HEK293 (cell line): ENCODE data around the gene STX4.

ENCODE experiments used
- ATF2 ChIP-seq: fragments of 450-650 bp; formaldehyde crosslinking; IDR thresholded peaks from 2 replicates; pipeline ENCODE4 v1.5.1; 2016; ENCODE audit warnings: missing biosample characterization, missing genetic modification characterization, low read depth
- BCL11B ChIP-seq: fragments of 450-650 bp; formaldehyde crosslinking; IDR thresholded peaks from 2 replicates; pipeline ENCODE4 v1.5.1; 2016; ENCODE audit warnings: low read depth, missing biosample characterization, missing genetic modification characterization
- EGR2 ChIP-seq: fragments of 450-650 bp; formaldehyde crosslinking; IDR thresholded peaks from 2 replicates; pipeline ENCODE4 v1.5.1; 2016; ENCODE audit warnings: low read depth, missing biosample characterization, missing genetic modification characterization
- HOXC10 ChIP-seq: sonication (generic); formaldehyde crosslinking; IDR thresholded peaks from 2 replicates; pipeline ENCODE4 v1.8.1; 2023; ENCODE audit warnings: mild to moderate bottlenecking, missing genetic modification reagents
- KLF17 ChIP-seq: fragments of 450-650 bp; formaldehyde crosslinking; IDR thresholded peaks from 2 replicates; pipeline ENCODE4 v1.5.1; 2016; ENCODE audit warnings: missing biosample characterization, missing genetic modification characterization
- KLF8 ChIP-seq: fragments of 450-650 bp; formaldehyde crosslinking; IDR thresholded peaks from 2 replicates; pipeline ENCODE4 v1.5.1; 2016; ENCODE audit warnings: missing biosample characterization, missing genetic modification characterization
- SCRT2 ChIP-seq: fragments of 450-650 bp; formaldehyde crosslinking; IDR thresholded peaks from 2 replicates; pipeline ENCODE4 v1.5.1; 2016; ENCODE audit warnings: missing biosample characterization, missing genetic modification characterization
- SP2 ChIP-seq: fragments of 450-650 bp; formaldehyde crosslinking; IDR thresholded peaks from 2 replicates; pipeline ENCODE4 v1.5.1; 2016; ENCODE audit warnings: missing biosample characterization, missing genetic modification characterization
- YY2 ChIP-seq: fragments of 450-650 bp; formaldehyde crosslinking; IDR thresholded peaks from 2 replicates; pipeline ENCODE4 v1.5.1; 2016; ENCODE audit warnings: missing biosample characterization, missing genetic modification characterization
- ZBTB21 ChIP-seq: fragments of 450-650 bp; formaldehyde crosslinking; IDR thresholded peaks from 2 replicates; pipeline ENCODE4 v1.5.1; 2017; ENCODE audit warnings: missing biosample characterization, missing genetic modification characterization
- ZBTB26 ChIP-seq: fragments of 450-650 bp; formaldehyde crosslinking; optimal IDR thresholded peaks from 2 replicates; pipeline ENCODE3; 2016; ENCODE audit warnings: missing biosample characterization, mild to moderate bottlenecking, missing genetic modification characterization
- ZBTB7A ChIP-seq: fragments of 450-650 bp; formaldehyde crosslinking; IDR thresholded peaks from 2 replicates; pipeline ENCODE4 v1.5.1; 2016; ENCODE audit warnings: low read depth, missing biosample characterization, missing genetic modification characterization
- ZBTB8A ChIP-seq: fragments of 450-650 bp; formaldehyde crosslinking; IDR thresholded peaks from 2 replicates; pipeline ENCODE4 v1.5.1; 2016; ENCODE audit warnings: missing biosample characterization, missing genetic modification characterization
- ZFP3 ChIP-seq: fragments of 450-650 bp; formaldehyde crosslinking; IDR thresholded peaks from 2 replicates; pipeline ENCODE4 v1.5.1; 2016; ENCODE audit warnings: low read depth, missing biosample characterization, missing genetic modification characterization
- ZFP69B ChIP-seq: fragments of 450-650 bp; formaldehyde crosslinking; IDR thresholded peaks from 2 replicates; pipeline ENCODE4 v1.5.1; 2016; ENCODE audit warnings: missing biosample characterization, missing genetic modification characterization
- ZNF10 ChIP-seq: fragments of 450-650 bp; formaldehyde crosslinking; IDR thresholded peaks from 2 replicates; pipeline ENCODE4 v1.5.1; 2017; ENCODE audit warnings: missing biosample characterization, missing genetic modification characterization
- ZNF140 ChIP-seq: fragments of 450-650 bp; formaldehyde crosslinking; IDR thresholded peaks from 2 replicates; pipeline ENCODE4 v1.5.1; 2016; ENCODE audit warnings: missing biosample characterization, missing genetic modification characterization
- ZNF155 ChIP-seq: fragments of 450-650 bp; formaldehyde crosslinking; IDR thresholded peaks from 2 replicates; pipeline ENCODE4 v1.5.1; 2016; ENCODE audit warnings: missing biosample characterization, missing genetic modification characterization
- ZNF2 ChIP-seq: fragments of 450-650 bp; formaldehyde crosslinking; IDR thresholded peaks from 2 replicates; pipeline ENCODE4 v1.5.1; 2016; ENCODE audit warnings: missing biosample characterization, missing genetic modification characterization
- ZNF239 ChIP-seq: fragments of 450-650 bp; formaldehyde crosslinking; IDR thresholded peaks from 2 replicates; pipeline ENCODE4 v1.5.1; 2016; ENCODE audit warnings: missing biosample characterization, missing genetic modification characterization
- ZNF24 ChIP-seq: fragments of 450-650 bp; formaldehyde crosslinking; IDR thresholded peaks from 2 replicates; pipeline ENCODE4 v1.5.1; 2016; ENCODE audit warnings: missing biosample characterization, missing genetic modification characterization
- ZNF292 ChIP-seq: fragments of 450-650 bp; formaldehyde crosslinking; IDR thresholded peaks from 2 replicates; pipeline ENCODE4 v1.5.1; 2016; ENCODE audit warnings: low read depth, missing biosample characterization, missing genetic modification characterization, borderline replicate concordance
- ZNF335 ChIP-seq: fragments of 450-650 bp; formaldehyde crosslinking; conservative IDR thresholded peaks from 2 replicates; pipeline ENCODE4 v1.5.1; 2016; ENCODE audit warnings: missing biosample characterization, missing genetic modification characterization
- ZNF404 ChIP-seq: fragments of 450-650 bp; formaldehyde crosslinking; IDR thresholded peaks from 2 replicates; pipeline ENCODE4 v1.5.1; 2017; ENCODE audit warnings: missing biosample characterization, missing genetic modification characterization
- ZNF580 ChIP-seq: fragments of 450-650 bp; formaldehyde crosslinking; IDR thresholded peaks from 2 replicates; pipeline ENCODE4 v1.5.1; 2016; ENCODE audit warnings: missing biosample characterization, missing genetic modification characterization
- ZNF600 ChIP-seq: fragments of 450-650 bp; formaldehyde crosslinking; IDR thresholded peaks from 2 replicates; pipeline ENCODE4 v1.5.1; 2016; ENCODE audit warnings: missing biosample characterization, missing genetic modification characterization
- ZNF623 ChIP-seq: fragments of 450-650 bp; formaldehyde crosslinking; IDR thresholded peaks from 2 replicates; pipeline ENCODE4 v1.5.1; 2016; ENCODE audit warnings: missing biosample characterization, missing genetic modification characterization
- ZNF626 ChIP-seq: fragments of 450-650 bp; sonication (Bioruptor Pico); formaldehyde crosslinking; IDR thresholded peaks from 2 replicates; pipeline ENCODE4 v1.5.1; 2018; ENCODE audit warnings: missing biosample characterization, missing genetic modification characterization, inconsistent platforms
- ZNF639 ChIP-seq: fragments of 450-650 bp; formaldehyde crosslinking; IDR thresholded peaks from 2 replicates; pipeline ENCODE4 v1.5.1; 2016; ENCODE audit warnings: missing biosample characterization, missing genetic modification characterization
- ZNF660 ChIP-seq: fragments of 450-650 bp; IDR thresholded peaks from 2 replicates; pipeline ENCODE4 v1.5.1; 2018; ENCODE audit warnings: missing biosample characterization, mild to moderate bottlenecking, missing genetic modification characterization
- ZNF707 ChIP-seq: fragments of 450-650 bp; formaldehyde crosslinking; IDR thresholded peaks from 2 replicates; pipeline ENCODE4 v1.5.1; 2016; ENCODE audit warnings: missing biosample characterization, missing genetic modification characterization
- ZNF785 ChIP-seq: fragments of 450-650 bp; formaldehyde crosslinking; IDR thresholded peaks from 2 replicates; pipeline ENCODE4 v1.5.1; 2016; ENCODE audit warnings: missing biosample characterization, missing genetic modification characterization
- ZNF843 ChIP-seq: fragments of 450-650 bp; formaldehyde crosslinking; IDR thresholded peaks from 2 replicates; pipeline ENCODE4 v1.5.1; 2016; ENCODE audit warnings: missing biosample characterization, missing genetic modification characterization
- ZSCAN16 ChIP-seq: fragments of 450-650 bp; formaldehyde crosslinking; IDR thresholded peaks from 2 replicates; pipeline ENCODE4 v1.5.1; 2016; ENCODE audit warnings: missing biosample characterization, missing genetic modification characterization

The STX4 gene

GRCh38 chr16:31073970-31074813 is 40.8 kb downstream of the STX4 start, which contains the start of the genes ZNF646 and ZNF668 (continued):
- TF ChIP-seq ZNF580 (tag by site-specific recombination) (peak; percentile 92), ZNF707 (tag by site-specific recombination) (no peak), ZNF10 (tag by site-specific recombination) (peak; percentile 10; the same call in 1 of the 2 replicates), BCL11B (tag by site-specific recombination) (no peak), ZNF623 (tag by site-specific recombination) (no peak), ZSCAN16 (tag by site-specific recombination) (0 out of 2 replicates have a peak, but pooled peaks have one; percentile 40), SCRT2 (no peak), KLF8 (tag by site-specific recombination) (peak; percentile 83), ZNF292 (tag by site-specific recombination) (no peak), ZNF335 (tag by site-specific recombination) (peak; percentile 98), KLF17 (tag by site-specific recombination) (peak; percentile 81; the same call in 1 of the 2 replicates), SP2 (tag by site-specific recombination) (peak; percentile 93), ZBTB7A (tag by site-specific recombination) (peak; percentile 17; the same call in 1 of the 2 replicates), ZNF660 (peak; percentile 92), YY2 (tag by site-specific recombination) (0 out of 2 replicates have a peak, but pooled peaks have one; percentile 2), ZBTB26 (tag by site-specific recombination) (peak; percentile 89), ZNF140 (tag by site-specific recombination) (no peak), ZNF239 (tag by site-specific recombination) (0 out of 2 replicates have a peak, but pooled peaks have one; percentile 29), ZNF600 (tag by site-specific recombination) (peak; percentile 52; the same call in 1 of the 2 replicates), ZNF843 (peak; percentile 8; the same call in 1 of the 2 replicates), ZBTB21 (peak; percentile 82), ZNF404 (tag by site-specific recombination) (no peak), ZNF785 (tag by site-specific recombination) (no peak; the same call in 1 of the 2 replicates), ZNF155 (no peak), ZFP3 (tag by site-specific recombination) (no peak), ATF2 (tag by site-specific recombination) (no peak), ZNF24 (tag by site-specific recombination) (peak; percentile 78), HOXC10 (no peak), ZNF639 (peak; percentile 86), ZNF2 (peak; percentile 80), ZFP69B (tag by site-specific recombination) (peak; percentile 70), EGR2 (tag by site-specific recombination) (peak; percentile 26), ZNF626 (tag by site-specific recombination) (no peak), ZBTB8A (tag by site-specific recombination) (peak; percentile 80)
